WI38 (cell line): Measurements from ENCODE around the gene HOATZ.

Experiments
- H3K4me3 ChIP-seq: 2 replicates; pipeline ENCODE4 v1.5.1; 2011; ENCODE audit warnings: low read depth, mild to moderate bottlenecking, control low read depth, low read length
- CTCF ChIP-seq: IDR thresholded peaks from 2 replicates; pipeline ENCODE4 v1.5.1; 2012; ENCODE audit warnings: low read depth, mild to moderate bottlenecking, control low read depth, low read length

HOATZ gene

GRCh38 chr11:111500481-111500880 is 14.1 kb upstream of the HOATZ start:
- no peak overlapping the region for H3K4me3 ChIP-seq
- no peak for TF ChIP-seq CTCF

GRCh38 chr11:111502611-111503010 is 12.0 kb upstream of the HOATZ start:
- TF ChIP-seq CTCF: no peak
- no peak overlapping the region for H3K4me3 ChIP-seq

GRCh38 chr11:111510311-111510710 is 4.3 kb upstream of the HOATZ start:
- H3K4me3 ChIP-seq: no peak overlapping the region

GRCh38 chr11:111512296-111513239 is 2.0 kb upstream of the HOATZ start, which contains the start of gene BTG4:
Gene BTG4, minus strand, starts transcription at chr11:111512386. Its CDS starts 13,610 bp downstream, at chr11:111498776.
- H3K4me3 ChIP-seq: peak within 1 kb of the TSS; percentile 36
- TF ChIP-seq CTCF: no peak

More at GRCh38 chr11:111510311-111510710, 4.3 kb upstream of the HOATZ start:
- no peak for TF ChIP-seq CTCF

- no peak for TF ChIP-seq CTCF
- H3K4me3 ChIP-seq: no peak overlapping the region
These were observed 1.4 kb upstream of the HOATZ start for GRCh38 chr11:111513240-111513605.

- no peak for TF ChIP-seq CTCF
- H3K4me3 ChIP-seq: no peak overlapping the region
These were observed 1.0 kb downstream of the HOATZ start for GRCh38 chr11:111515591-111515990.

GRCh38 chr11:111518668-111519067 is 4.1 kb downstream of the HOATZ start:
- no peak for TF ChIP-seq CTCF
- no peak overlapping the region for H3K4me3 ChIP-seq
